Measurements from ENCODE around the gene FSTL4. TPM values are rescaled to one million over a fixed set of nuclear protein-coding genes. Genes with fewer than 3 reads are reported as not detected.

FSTL4 gene
- total RNA-seq, 1 experiment from 2014 or later: not detected

DNA sequence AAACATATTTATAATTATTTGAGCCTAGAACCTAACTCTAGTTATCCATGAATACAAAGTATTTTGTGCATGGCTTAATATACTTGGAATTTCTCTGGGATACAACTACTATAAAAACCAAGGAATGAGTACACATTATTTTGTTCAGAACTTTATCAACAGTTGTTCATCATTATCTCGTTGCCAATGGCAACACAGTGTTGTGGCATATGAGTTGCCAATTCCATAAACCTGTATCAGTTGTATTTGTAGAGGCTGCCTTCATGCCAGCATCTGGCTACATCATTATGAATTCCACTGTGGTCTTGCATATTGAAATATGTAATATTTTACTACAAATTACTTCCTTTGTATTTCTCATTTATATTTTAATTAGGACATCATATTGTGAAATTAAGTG, 250.4 kb downstream of the FSTL4 start:
- CTCF ChIA-PET: no interaction called here
- intact Hi-C loops (cut with micrococcal nuclease; ENCODE audit: unreplicated experiment): no loop called here
- H3K36me3 Mint-ChIP-seq (ENCODE audit: insufficient read depth, unreplicated experiment): no peaks in the 10 kb centered on the region
- no peak for DNase-seq
- peaks cover 100% of the 10 kb centered on the region for H3K27me3 Mint-ChIP-seq (ENCODE audit: unreplicated experiment)
- BruUV-seq (replicated peaks): no TSS peak
- no peaks in the 10 kb centered on the region for H3K9me3 Mint-ChIP-seq (ENCODE audit: low read depth, unreplicated experiment)
- H3K4me3 Mint-ChIP-seq (ENCODE audit: low read depth, unreplicated experiment): no peak overlapping the region
- TF ChIP-seq, protein P1, sequence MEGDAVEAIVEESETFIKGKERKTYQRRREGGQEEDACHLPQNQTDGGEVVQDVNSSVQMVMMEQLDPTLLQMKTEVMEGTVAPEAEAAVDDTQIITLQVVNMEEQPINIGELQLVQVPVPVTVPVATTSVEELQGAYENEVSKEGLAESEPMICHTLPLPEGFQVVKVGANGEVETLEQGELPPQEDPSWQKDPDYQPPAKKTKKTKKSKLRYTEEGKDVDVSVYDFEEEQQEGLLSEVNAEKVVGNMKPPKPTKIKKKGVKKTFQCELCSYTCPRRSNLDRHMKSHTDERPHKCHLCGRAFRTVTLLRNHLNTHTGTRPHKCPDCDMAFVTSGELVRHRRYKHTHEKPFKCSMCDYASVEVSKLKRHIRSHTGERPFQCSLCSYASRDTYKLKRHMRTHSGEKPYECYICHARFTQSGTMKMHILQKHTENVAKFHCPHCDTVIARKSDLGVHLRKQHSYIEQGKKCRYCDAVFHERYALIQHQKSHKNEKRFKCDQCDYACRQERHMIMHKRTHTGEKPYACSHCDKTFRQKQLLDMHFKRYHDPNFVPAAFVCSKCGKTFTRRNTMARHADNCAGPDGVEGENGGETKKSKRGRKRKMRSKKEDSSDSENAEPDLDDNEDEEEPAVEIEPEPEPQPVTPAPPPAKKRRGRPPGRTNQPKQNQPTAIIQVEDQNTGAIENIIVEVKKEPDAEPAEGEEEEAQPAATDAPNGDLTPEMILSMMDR (IDR thresholded peaks at IDR 0.05; ENCODE audit: unreplicated experiment): no peak
- no peaks in the 10 kb centered on the region for H3K4me1 Mint-ChIP-seq (ENCODE audit: low read depth, unreplicated experiment)
- no peak overlapping the region for H3K27ac Mint-ChIP-seq (ENCODE audit: unreplicated experiment)

GRCh38 chr5:133360693-133361472, 251.5 kb downstream of the FSTL4 start:
- intact Hi-C loops (cut with micrococcal nuclease; ENCODE audit: unreplicated experiment): no loop called here
- CTCF ChIA-PET: no interaction called here
- Mint-ChIP-seq H3K27ac (ENCODE audit: unreplicated experiment) (no peak overlapping the region), H3K27me3 (ENCODE audit: unreplicated experiment) (peaks cover 100% of the 10 kb centered on the region), H3K36me3 (ENCODE audit: insufficient read depth, unreplicated experiment) (no peaks in the 10 kb centered on the region), H3K4me1 (ENCODE audit: low read depth, unreplicated experiment) (no peaks in the 10 kb centered on the region), H3K9me3 (ENCODE audit: low read depth, unreplicated experiment) (no peaks in the 10 kb centered on the region), H3K4me3 (ENCODE audit: low read depth, unreplicated experiment) (no peak overlapping the region)
- no peak for DNase-seq
- TF ChIP-seq, protein P1 (IDR thresholded peaks at IDR 0.05; ENCODE audit: unreplicated experiment): no peak
- BruUV-seq (replicated peaks): no TSS peak

- BruUV-seq (replicated peaks): no TSS peak
- Mint-ChIP-seq H3K27me3 (ENCODE audit: unreplicated experiment) (peaks cover 98% of the 10 kb centered on the region), H3K27ac (ENCODE audit: unreplicated experiment) (no peak overlapping the region), H3K4me3 (ENCODE audit: low read depth, unreplicated experiment) (no peak overlapping the region), H3K9me3 (ENCODE audit: low read depth, unreplicated experiment) (no peaks in the 10 kb centered on the region), H3K36me3 (ENCODE audit: insufficient read depth, unreplicated experiment) (no peaks in the 10 kb centered on the region), H3K4me1 (ENCODE audit: low read depth, unreplicated experiment) (no peaks in the 10 kb centered on the region)
- TF ChIP-seq, protein P1 (IDR thresholded peaks at IDR 0.05; ENCODE audit: unreplicated experiment): no peak
- no peak for DNase-seq
- intact Hi-C loops (cut with micrococcal nuclease; ENCODE audit: unreplicated experiment): no loop called here
- CTCF ChIA-PET: no interaction called here
Observed at GRCh38 chr5:133359861-133360260, 252.5 kb downstream of the FSTL4 start.

- intact Hi-C loops (cut with micrococcal nuclease; ENCODE audit: unreplicated experiment): no loop called here
- no TSS peak for BruUV-seq (replicated peaks)
- CTCF ChIA-PET: interaction anchor here (0.6 kb wide), 1 partner anchor 41 kb away, joined by 3 read pairs; no protein-coding TSS in a partner anchor
- H3K27ac Mint-ChIP-seq (ENCODE audit: unreplicated experiment): no peak overlapping the region
- H3K4me1 Mint-ChIP-seq (ENCODE audit: low read depth, unreplicated experiment): no peaks in the 10 kb centered on the region
- no peak for DNase-seq
- H3K4me3 Mint-ChIP-seq (ENCODE audit: low read depth, unreplicated experiment): no peak overlapping the region
- TF ChIP-seq, protein P1 (IDR thresholded peaks at IDR 0.05; ENCODE audit: unreplicated experiment): no peak
- peaks cover 82% of the 10 kb centered on the region for H3K27me3 Mint-ChIP-seq (ENCODE audit: unreplicated experiment)
- H3K36me3 Mint-ChIP-seq (ENCODE audit: insufficient read depth, unreplicated experiment): no peaks in the 10 kb centered on the region
- H3K9me3 Mint-ChIP-seq (ENCODE audit: low read depth, unreplicated experiment): no peaks in the 10 kb centered on the region
Observed at GRCh38 chr5:133358271-133358670, 254.1 kb downstream of the FSTL4 start.
